Mesenchymal stem cell (in vitro differentiated cells and primary cell): ENCODE data around the gene ATXN7L1.
A peak's percentile ranks its signal among the peaks of the same experiment; 100 is the strongest.

Experiments
- DNase-seq: peaks from one replicate; pipeline ENCODE4 v3.0.0-alpha.2; 2013
- H2AFZ ChIP-seq: one replicate; pipeline ENCODE4 v1.6.1; 2013; ENCODE audit warnings: low read depth, mild to moderate bottlenecking, control low read depth, inconsistent platforms, low read length, moderate library complexity
- H2AK5ac ChIP-seq: 2 replicates; pipeline ENCODE4 v1.6.1; 2013; ENCODE audit warnings: low read length, moderate library complexity, mild to moderate bottlenecking, inconsistent platforms; ENCODE audit not compliant: severe bottlenecking
- H2BK120ac ChIP-seq: one replicate; pipeline ENCODE4 v1.6.1; 2013; ENCODE audit warnings: low read depth, mild to moderate bottlenecking, inconsistent platforms, low read length, moderate library complexity
- H2BK12ac ChIP-seq, 2 experiments: one replicate each; pipeline ENCODE4 v1.6.1; 2013; ENCODE audit warnings: inconsistent platforms in 2 of 2, low read length in 2 of 2, mild to moderate bottlenecking in 2 of 2, moderate library complexity in 2 of 2, control low read depth in 1 of 2
- H2BK15ac ChIP-seq: one replicate; pipeline ENCODE4 v1.6.1; 2013; ENCODE audit warnings: mild to moderate bottlenecking, low read depth, inconsistent platforms; ENCODE audit not compliant: poor library complexity, severe bottlenecking
- H2BK5ac ChIP-seq: 2 replicates; pipeline ENCODE4 v1.6.1; 2013; ENCODE audit warnings: low read depth, mild to moderate bottlenecking, low read length, control low read depth, inconsistent platforms; ENCODE audit not compliant: poor library complexity, severe bottlenecking
- H3K14ac ChIP-seq, 2 experiments: one replicate each; pipeline ENCODE4 v1.6.1; 2013; ENCODE audit warnings: inconsistent platforms in 2 of 2, low read length in 2 of 2, control low read depth in 1 of 2, mild to moderate bottlenecking in 1 of 2, moderate library complexity in 1 of 2
- H3K18ac ChIP-seq, 2 experiments: one replicate each; pipeline ENCODE4 v1.6.1; 2013; ENCODE audit warnings: inconsistent platforms in 2 of 2, low read length in 2 of 2, control low read depth in 1 of 2, low read depth in 1 of 2, mild to moderate bottlenecking in 1 of 2
- H3K23ac ChIP-seq, 2 experiments: one replicate each; pipeline ENCODE4 v1.6.1; 2013; ENCODE audit warnings: inconsistent platforms in 2 of 2, low read length in 2 of 2, mild to moderate bottlenecking in 2 of 2, moderate library complexity in 2 of 2, control low read depth in 1 of 2
- H3K27ac ChIP-seq: 2 replicates; pipeline ENCODE4 v1.5.1; 2013; ENCODE audit warnings: mild to moderate bottlenecking, moderate library complexity, low read length, control low read depth, inconsistent platforms; ENCODE audit not compliant: poor library complexity, severe bottlenecking
- H3K27me3 ChIP-seq, 2 experiments: 2 replicates each; pipeline versions ENCODE4 v1.6.1 to v1.7.0; 2013; ENCODE audit warnings: low read length in 2 of 2, mild to moderate bottlenecking in 2 of 2, moderate library complexity in 2 of 2, control low read depth in 1 of 2, inconsistent platforms in 1 of 2; ENCODE audit not compliant: control insufficient read depth in 1 of 2, insufficient read depth in 1 of 2
- H3K36me3 ChIP-seq, 2 experiments: 2 replicates each; pipeline versions ENCODE4 v1.6.1 to v1.7.0; 2013; ENCODE audit warnings: low read length in 2 of 2, control low read depth in 1 of 2, inconsistent platforms in 1 of 2, low read depth in 1 of 2, mild to moderate bottlenecking in 1 of 2; ENCODE audit not compliant: insufficient read depth in 2 of 2, control insufficient read depth in 1 of 2
- H3K4ac ChIP-seq, 2 experiments: one replicate each; pipeline ENCODE4 v1.6.1; 2013; ENCODE audit warnings: inconsistent platforms in 2 of 2, low read length in 2 of 2, mild to moderate bottlenecking in 2 of 2, moderate library complexity in 2 of 2, control low read depth in 1 of 2, low read depth in 1 of 2
- H3K4me1 ChIP-seq: 2 replicates; pipeline ENCODE4 v1.6.1; 2013; ENCODE audit warnings: low read depth, low read length, control low read depth; ENCODE audit not compliant: control insufficient read depth, insufficient read depth
- H3K4me2 ChIP-seq: 2 replicates; pipeline ENCODE4 v1.6.1; 2013; ENCODE audit warnings: low read length, mild to moderate bottlenecking, inconsistent platforms; ENCODE audit not compliant: poor library complexity, severe bottlenecking
- H3K4me3 ChIP-seq, 2 experiments: 2 replicates each; pipeline versions ENCODE4 v1.5.1 to v1.7.0; 2013; ENCODE audit warnings: low read length in 2 of 2, mild to moderate bottlenecking in 2 of 2, control low read depth in 1 of 2, low read depth in 1 of 2; ENCODE audit not compliant: insufficient read depth in 1 of 2
- H3K79me1 ChIP-seq: replicated peaks from 2 replicates; pipeline ENCODE4 v1.6.1; 2013; ENCODE audit warnings: mild to moderate bottlenecking, control low read depth, low read length, inconsistent platforms; ENCODE audit not compliant: poor library complexity, severe bottlenecking
- H3K9ac ChIP-seq: 2 replicates; pipeline ENCODE4 v1.7.0; 2013; ENCODE audit warnings: mild to moderate bottlenecking, low read length, moderate library complexity
- H3K9me3 ChIP-seq: 2 replicates; pipeline ENCODE4 v1.7.0; 2013; ENCODE audit warnings: mild to moderate bottlenecking, low read length; ENCODE audit not compliant: control insufficient read depth
- H4K8ac ChIP-seq: one replicate; pipeline ENCODE4 v1.6.1; 2013; ENCODE audit warnings: inconsistent platforms, mild to moderate bottlenecking, low read length, moderate library complexity
- H4K91ac ChIP-seq: one replicate; pipeline ENCODE4 v1.6.1; 2013; ENCODE audit warnings: mild to moderate bottlenecking, low read length, inconsistent platforms
- WGBS: methylation state at CpG from one replicate; pipeline ENCODE4 v1.1.7; 2013; ENCODE audit warnings: mixed read lengths; 5-methylcytosine and 5-hydroxymethylcytosine counted together

Gene ATXN7L1

DNA sequence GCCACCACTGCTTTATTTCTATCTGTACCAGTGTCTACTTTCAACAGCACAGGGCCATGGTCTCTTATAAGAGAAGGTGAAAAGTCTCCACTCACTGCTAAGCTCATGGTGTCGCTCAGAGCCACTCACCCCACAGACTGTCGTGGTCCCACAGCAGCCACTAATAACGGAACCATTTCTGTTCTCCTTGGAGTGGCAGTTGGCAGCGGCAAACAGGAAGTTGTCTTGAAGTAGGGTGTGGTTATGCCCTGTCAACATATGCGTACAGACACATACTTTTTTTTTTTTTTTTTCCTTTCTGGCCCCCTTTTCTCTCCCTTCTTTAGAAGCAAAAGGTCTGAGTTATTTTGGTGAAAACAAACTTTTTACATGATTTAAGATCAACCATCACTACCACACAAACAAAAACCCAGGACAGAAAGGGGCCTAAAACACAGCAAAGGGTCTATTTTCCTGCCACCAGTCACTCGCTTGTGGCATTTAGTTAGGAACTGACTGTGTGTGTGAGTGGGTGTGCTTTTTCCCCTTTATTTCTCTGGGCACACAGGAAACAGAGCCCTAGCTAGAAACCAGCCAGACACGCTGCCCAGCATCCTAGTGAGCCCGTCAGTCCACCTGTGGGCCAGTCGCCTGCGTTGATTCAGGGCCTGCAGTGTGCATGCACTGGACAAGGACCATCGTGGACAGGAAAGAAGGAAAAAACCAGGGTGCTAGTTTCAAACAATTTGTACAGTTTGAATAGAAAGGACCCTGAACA lies 198.4 kb downstream of the ATXN7L1 start:
- 93% methylated on average over 8 of the region's 11 CpGs for WGBS
- Histone ChIP-seq H3K27ac (no peak overlapping the region), H4K8ac (no peak overlapping the region), H2BK120ac (no peak overlapping the region), H3K9ac (peak overlapping the region; percentile 55), H3K36me3 (peaks cover 0 to 6% of the 10 kb centered on the region in 2 experiments), H3K4me1 (peaks cover 2% of the 10 kb centered on the region), H2BK15ac (no peak overlapping the region), H3K79me1 (peaks cover 7% of the 10 kb centered on the region), H2AK5ac (no peak overlapping the region), H2AFZ (no peak overlapping the region), H2BK5ac (no peak overlapping the region), H4K91ac (no peak overlapping the region), H3K18ac (no peak overlapping the region), H3K4me3 (peak overlapping the region in 1 of 2 experiments; percentile 67), H3K27me3 (no peaks in the 10 kb centered on the region), H2BK12ac (no peak overlapping the region), H3K4ac (no peak overlapping the region), H3K9me3 (no peaks in the 10 kb centered on the region), H3K4me2 (no peak overlapping the region), H3K14ac (no peak overlapping the region), H3K23ac (no peak overlapping the region)
- DNase-seq, result no peak

DNA sequence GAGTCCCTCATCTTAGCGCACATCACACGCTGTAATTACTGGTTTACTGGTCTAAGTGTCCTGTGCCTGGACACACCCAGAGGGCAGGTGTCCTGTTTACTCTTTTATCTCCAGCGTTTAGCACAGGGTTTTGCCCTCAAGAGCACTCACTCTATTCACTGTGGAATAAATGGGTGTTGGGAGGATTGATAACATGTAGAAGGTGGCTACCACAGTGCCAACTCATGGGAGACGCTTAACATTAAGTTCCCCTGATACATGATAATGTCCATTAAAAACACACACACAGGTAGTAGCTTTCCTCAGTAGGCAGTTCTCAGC lies 199.0 kb downstream of the ATXN7L1 start:
- Histone ChIP-seq H3K23ac (no peak overlapping the region), H4K8ac (no peak overlapping the region), H3K9me3 (no peaks in the 10 kb centered on the region), H3K27ac (no peak overlapping the region), H3K14ac (no peak overlapping the region), H3K4me2 (no peak overlapping the region), H3K27me3 (no peaks in the 10 kb centered on the region), H2AK5ac (no peak overlapping the region), H3K9ac (no peak overlapping the region), H2BK12ac (no peak overlapping the region), H3K79me1 (peaks cover 7% of the 10 kb centered on the region), H2AFZ (no peak overlapping the region), H3K4me1 (peaks cover 2% of the 10 kb centered on the region), H3K4me3 (no peak overlapping the region), H2BK120ac (no peak overlapping the region), H2BK5ac (no peak overlapping the region), H2BK15ac (no peak overlapping the region), H3K36me3 (peaks cover 0 to 6% of the 10 kb centered on the region in 2 experiments), H4K91ac (no peak overlapping the region), H3K18ac (no peak overlapping the region), H3K4ac (no peak overlapping the region)
- DNase-seq, result no peak
- WGBS, result 98% methylated on average over 3 of the region's 4 CpGs

GRCh38 chr7:105675934-105676371 lies 200.4 kb downstream of the ATXN7L1 start:
- Histone ChIP-seq H3K36me3 (peaks cover 0 to 6% of the 10 kb centered on the region in 2 experiments), H3K27me3 (no peaks in the 10 kb centered on the region), H2BK15ac (no peak overlapping the region), H3K9me3 (no peaks in the 10 kb centered on the region), H2BK120ac (no peak overlapping the region), H3K18ac (no peak overlapping the region), H3K4me3 (no peak overlapping the region), H3K9ac (no peak overlapping the region), H3K4me2 (no peak overlapping the region), H3K14ac (no peak overlapping the region), H2BK12ac (no peak overlapping the region), H3K4ac (no peak overlapping the region), H3K23ac (no peak overlapping the region), H2AK5ac (no peak overlapping the region), H3K4me1 (peaks cover 2% of the 10 kb centered on the region), H4K91ac (no peak overlapping the region), H3K27ac (no peak overlapping the region), H2AFZ (no peak overlapping the region), H3K79me1 (peaks cover 7% of the 10 kb centered on the region), H2BK5ac (no peak overlapping the region), H4K8ac (peak overlapping the region; percentile 39)
- 96% methylated on average over 8 of the region's 8 CpGs for WGBS
- no peak for DNase-seq

DNA sequence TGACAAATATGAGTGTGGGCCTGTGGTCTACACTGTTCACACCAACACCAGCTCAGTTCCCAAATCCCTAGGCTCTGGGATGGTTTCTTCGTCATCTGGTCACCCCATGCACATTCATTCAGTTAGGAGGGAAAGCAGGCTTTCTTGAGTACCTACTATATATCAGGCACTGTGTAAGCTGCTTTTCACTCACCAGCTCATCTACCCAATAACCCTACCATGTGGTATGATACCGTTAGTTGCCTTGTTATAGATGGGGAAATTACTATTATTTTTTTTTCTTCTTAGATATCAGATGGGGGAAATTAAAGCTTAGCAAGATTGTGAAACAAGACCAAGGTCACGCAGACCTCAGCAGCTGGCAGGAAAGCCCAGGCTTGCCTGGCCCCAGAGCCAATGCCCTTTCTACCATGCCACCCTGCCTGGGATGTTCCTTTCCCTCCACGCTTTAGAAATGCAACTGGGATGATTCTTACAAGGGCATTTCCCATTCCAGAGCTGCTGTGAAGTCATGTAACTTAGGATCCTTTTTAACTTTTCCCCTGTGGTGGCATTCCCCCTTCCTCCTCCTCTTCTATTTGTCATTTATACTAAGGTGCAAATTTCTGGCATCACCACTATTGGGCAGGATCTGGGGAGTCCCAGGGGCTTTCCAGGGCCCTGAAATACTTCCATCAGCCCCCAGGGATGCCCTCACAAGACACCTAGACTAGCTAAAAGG lies 202.0 kb downstream of the ATXN7L1 start:
- Histone ChIP-seq H2BK15ac (no peak overlapping the region), H3K27ac (no peak overlapping the region), H2BK120ac (no peak overlapping the region), H3K4me3 (no peak overlapping the region), H3K9me3 (no peaks in the 10 kb centered on the region), H4K91ac (no peak overlapping the region), H3K4me2 (no peak overlapping the region), H3K79me1 (peaks cover 7% of the 10 kb centered on the region), H2AK5ac (no peak overlapping the region), H3K4me1 (peaks cover 2% of the 10 kb centered on the region), H2BK12ac (no peak overlapping the region), H3K14ac (no peak overlapping the region), H3K4ac (no peak overlapping the region), H3K36me3 (peaks cover 0 to 6% of the 10 kb centered on the region in 2 experiments), H3K23ac (no peak overlapping the region), H2AFZ (no peak overlapping the region), H3K27me3 (no peaks in the 10 kb centered on the region), H2BK5ac (no peak overlapping the region), H4K8ac (no peak overlapping the region), H3K9ac (no peak overlapping the region), H3K18ac (no peak overlapping the region)
- WGBS, result 87% methylated on average over 3 of the region's 4 CpGs
- no peak for DNase-seq
